ENCODE results near the gene RNF44. TPM values are rescaled to one million over a fixed set of nuclear protein-coding genes. Genes with fewer than 3 reads are reported as not detected.

Gene RNF44
- polyA plus RNA-seq (2012; ENCODE audit: low read depth, missing spikeins) = 20.9 TPM

GRCh38 chr5:176536902-176537553 is at the start of gene RNF44:
Gene RNF44 (minus strand): TSS chr5:176537402. CDS start chr5:176532472, 4,930 bp downstream.
- TF ChIP-seq SPI1 (IDR thresholded peaks at IDR 0.05; ENCODE audit: low read depth, low read length) (no peak), TAF1 (IDR thresholded peaks at IDR 0.05; ENCODE audit: low read depth, low read length) (peak; percentile 37; the same call in 1 of the 2 replicates), POLR2AphosphoS5 (IDR thresholded peaks at IDR 0.05; ENCODE audit: low read depth, low read length) (no peak)
- no peak for FAIRE-seq
- DNase-seq (ENCODE audit: insufficient read length, low spot score) = peak; percentile 87

GRCh38 chr5:176583076-176583475 is 45.9 kb upstream of the RNF44 start:
- DNase-seq (ENCODE audit: insufficient read length, low spot score) (no peak), FAIRE-seq (no peak)
- TF ChIP-seq POU2F2 (IDR thresholded peaks at IDR 0.05; ENCODE audit: low read depth, low read length) (no peak), POLR2A (IDR thresholded peaks at IDR 0.05; ENCODE audit: low read depth, low read length) (no peak), SPI1 (IDR thresholded peaks at IDR 0.05; ENCODE audit: low read depth, low read length) (no peak), PAX5 (IDR thresholded peaks at IDR 0.05; ENCODE audit: insufficient read depth, low read length, severe bottlenecking) (no peak), TAF1 (IDR thresholded peaks at IDR 0.05; ENCODE audit: low read depth, low read length) (no peak), POLR2AphosphoS5 (IDR thresholded peaks at IDR 0.05; ENCODE audit: low read depth, low read length) (no peak)

- TF ChIP-seq POLR2A (IDR thresholded peaks at IDR 0.05; ENCODE audit: low read depth, low read length) = no peak
- no peak for TF ChIP-seq POLR2AphosphoS5 (IDR thresholded peaks at IDR 0.05; ENCODE audit: low read depth, low read length)
- no peak for TF ChIP-seq PAX5 (IDR thresholded peaks at IDR 0.05; ENCODE audit: insufficient read depth, low read length, severe bottlenecking)
- TF ChIP-seq TAF1 (IDR thresholded peaks at IDR 0.05; ENCODE audit: low read depth, low read length) = no peak
- no peak for TF ChIP-seq SPI1 (IDR thresholded peaks at IDR 0.05; ENCODE audit: low read depth, low read length)
- no peak for TF ChIP-seq POU2F2 (IDR thresholded peaks at IDR 0.05; ENCODE audit: low read depth, low read length)
- DNase-seq (ENCODE audit: insufficient read length, low spot score) (no peak), FAIRE-seq (no peak)
Observed at GRCh38 chr5:176581361-176581760, 44.2 kb upstream of the RNF44 start.

- no peak for TF ChIP-seq SPI1 (IDR thresholded peaks at IDR 0.05; ENCODE audit: low read depth, low read length)
- TF ChIP-seq PAX5 (IDR thresholded peaks at IDR 0.05; ENCODE audit: insufficient read depth, low read length, severe bottlenecking) = no peak
- TF ChIP-seq POLR2AphosphoS5 (IDR thresholded peaks at IDR 0.05; ENCODE audit: low read depth, low read length) = no peak
- no peak for TF ChIP-seq POU2F2 (IDR thresholded peaks at IDR 0.05; ENCODE audit: low read depth, low read length)
- no peak for TF ChIP-seq TAF1 (IDR thresholded peaks at IDR 0.05; ENCODE audit: low read depth, low read length)
- no peak for TF ChIP-seq POLR2A (IDR thresholded peaks at IDR 0.05; ENCODE audit: low read depth, low read length)
- DNase-seq (ENCODE audit: insufficient read length, low spot score) (no peak), FAIRE-seq (no peak)
Observed at GRCh38 chr5:176579323-176579722, 42.1 kb upstream of the RNF44 start.

DNA sequence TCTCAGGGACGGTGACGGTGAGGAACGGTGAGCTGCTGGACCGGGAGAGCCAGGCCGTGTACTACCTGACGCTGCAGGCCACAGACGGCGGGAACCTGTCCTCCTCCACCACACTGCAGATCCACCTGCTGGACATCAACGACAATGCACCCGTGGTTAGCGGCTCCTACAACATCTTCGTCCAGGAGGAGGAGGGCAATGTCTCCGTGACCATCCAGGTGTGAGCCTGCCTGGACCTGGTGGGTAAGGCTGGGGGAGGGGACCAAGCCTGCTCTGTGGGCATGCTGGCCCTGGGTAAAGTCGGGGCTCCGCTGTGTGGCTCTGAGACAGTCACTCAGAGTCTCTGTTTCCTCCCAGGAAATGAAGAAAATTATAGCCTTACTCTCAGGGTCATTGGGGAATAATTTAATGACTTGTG is 41.2 kb upstream of the RNF44 start:
- FAIRE-seq = no peak
- TF ChIP-seq TAF1 (IDR thresholded peaks at IDR 0.05; ENCODE audit: low read depth, low read length) = no peak
- no peak for TF ChIP-seq PAX5 (IDR thresholded peaks at IDR 0.05; ENCODE audit: insufficient read depth, low read length, severe bottlenecking)
- no peak for TF ChIP-seq POU2F2 (IDR thresholded peaks at IDR 0.05; ENCODE audit: low read depth, low read length)
- no peak for TF ChIP-seq SPI1 (IDR thresholded peaks at IDR 0.05; ENCODE audit: low read depth, low read length)
- no peak for TF ChIP-seq POLR2A (IDR thresholded peaks at IDR 0.05; ENCODE audit: low read depth, low read length)
- no peak for DNase-seq (ENCODE audit: insufficient read length, low spot score)

GRCh38 chr5:176577312-176578176 is 40.3 kb upstream of the RNF44 start:
- TF ChIP-seq POLR2AphosphoS5 (IDR thresholded peaks at IDR 0.05; ENCODE audit: low read depth, low read length) (no peak), POLR2A (IDR thresholded peaks at IDR 0.05; ENCODE audit: low read depth, low read length) (no peak), POU2F2 (IDR thresholded peaks at IDR 0.05; ENCODE audit: low read depth, low read length) (no peak), TAF1 (IDR thresholded peaks at IDR 0.05; ENCODE audit: low read depth, low read length) (no peak), SPI1 (IDR thresholded peaks at IDR 0.05; ENCODE audit: low read depth, low read length) (no peak), PAX5 (IDR thresholded peaks at IDR 0.05; ENCODE audit: insufficient read depth, low read length, severe bottlenecking) (no peak)
- FAIRE-seq (no peak), DNase-seq (ENCODE audit: insufficient read length, low spot score) (no peak)

GRCh38 chr5:176575488-176576422 is 38.6 kb upstream of the RNF44 start:
- no peak for FAIRE-seq
- no peak for TF ChIP-seq POU2F2 (IDR thresholded peaks at IDR 0.05; ENCODE audit: low read depth, low read length)
- TF ChIP-seq TAF1 (IDR thresholded peaks at IDR 0.05; ENCODE audit: low read depth, low read length) = no peak
- TF ChIP-seq POLR2AphosphoS5 (IDR thresholded peaks at IDR 0.05; ENCODE audit: low read depth, low read length) = no peak
- no peak for TF ChIP-seq POLR2A (IDR thresholded peaks at IDR 0.05; ENCODE audit: low read depth, low read length)
- TF ChIP-seq SPI1 (IDR thresholded peaks at IDR 0.05; ENCODE audit: low read depth, low read length) = no peak
- no peak for TF ChIP-seq PAX5 (IDR thresholded peaks at IDR 0.05; ENCODE audit: insufficient read depth, low read length, severe bottlenecking)

GRCh38 chr5:176575066-176575465 is 37.9 kb upstream of the RNF44 start:
- DNase-seq (ENCODE audit: insufficient read length, low spot score) = no peak
- no peak for FAIRE-seq

More at GRCh38 chr5:176575488-176576422, 38.6 kb upstream of the RNF44 start:
- DNase-seq (ENCODE audit: insufficient read length, low spot score) = no peak

More at GRCh38 chr5:176575066-176575465, 37.9 kb upstream of the RNF44 start:
- TF ChIP-seq SPI1 (IDR thresholded peaks at IDR 0.05; ENCODE audit: low read depth, low read length) (no peak), PAX5 (IDR thresholded peaks at IDR 0.05; ENCODE audit: insufficient read depth, low read length, severe bottlenecking) (no peak), TAF1 (IDR thresholded peaks at IDR 0.05; ENCODE audit: low read depth, low read length) (no peak), POU2F2 (IDR thresholded peaks at IDR 0.05; ENCODE audit: low read depth, low read length) (no peak), POLR2AphosphoS5 (IDR thresholded peaks at IDR 0.05; ENCODE audit: low read depth, low read length) (no peak)

All from GM12891 (cell line).